K562 (cell line): ENCODE results near the gene MYADM. TPM values are rescaled to one million over a fixed set of nuclear protein-coding genes. Genes with fewer than 3 reads are reported as not detected.

Experiments
- ATAC-seq: fragments of 200-7000 bp; cut with Tn5 transposase; 3 replicates; pipeline ENCODE4 v1.9.1; 2020; ENCODE audit warnings: moderate library complexity
- BruUV-seq: library from RNA; stranded (reverse); fragments of 400-500 nt; replicated peaks from 2 replicates; lab custom pipeline; 2021; lab: Mats Ljungman, UMichigan
- CTCF ChIA-PET: fragments of 300-600 bp; formaldehyde crosslinking; extraction: SDS; loops from one replicate; lab custom pipeline; 2021; ENCODE audit warnings: low intra/inter-chr PET ratio; lab: Yijun Ruan, JAX
- POLR2A ChIA-PET: fragments of 300-600, 350-650 bp; sonication (Branson Sonifier 250); formaldehyde crosslinking; extraction: SDS; loops from one replicate; lab custom pipeline; 2021; ENCODE audit warnings: antibody characterized with exemption, inconsistent platforms; lab: Yijun Ruan, JAX
- DNase-seq, 4 experiments: peaks; one replicate each; pipeline versions ENCODE4 v3.0.0 to v3.0.0-alpha.2; 2011 to 2018; ENCODE audit warnings: low spot score in 3 of 4, mixed read lengths in 3 of 4; ENCODE audit errors: extremely low read depth in 1 of 4
- FAIRE-seq: peaks from 2 replicates; lab custom pipeline; 2011; peaks lifted over from hg19 to GRCh38; lab: Jason Lieb, UNC
- H2AFZ ChIP-seq: 2 replicates; pipeline ENCODE4 v1.6.0; 2011; ENCODE audit warnings: low read depth, low read length, control low read depth, inconsistent platforms
- H3K27ac ChIP-seq: fragments of 200-600 bp; 3 replicates; pipeline ENCODE4 v1.8.0; 2011; ENCODE audit warnings: low read depth, mild to moderate bottlenecking, control low read depth, inconsistent platforms, low read length, moderate library complexity, mixed read lengths; ENCODE audit errors: extremely low read depth
- H3K27me3 ChIP-seq, 2 experiments: fragments of 300-600 bp in 1 of 2; 2 replicates in 1 of 2; 3 replicates in 1 of 2; pipeline versions ENCODE4 v1.6.0 to v1.8.0; 2011; ENCODE audit warnings: inconsistent platforms in 2 of 2, low read length in 2 of 2, mild to moderate bottlenecking in 1 of 2, mixed read lengths in 1 of 2, moderate library complexity in 1 of 2; ENCODE audit not compliant: control insufficient read depth in 2 of 2, insufficient read depth in 2 of 2
- H3K36me3 ChIP-seq: fragments of 300-600 bp; 3 replicates; pipeline ENCODE4 v1.8.0; 2011; ENCODE audit warnings: mild to moderate bottlenecking, low read length, inconsistent platforms; ENCODE audit not compliant: control insufficient read depth, insufficient read depth
- H3K4me1 ChIP-seq, 2 experiments: fragments of 200-600 bp in 1 of 2; replicated peaks in 1 of 2; 2 replicates in 1 of 2; 3 replicates in 1 of 2; pipeline versions ENCODE4 v1.5.1 to v1.8.0; 2011; ENCODE audit warnings: inconsistent platforms in 2 of 2, low read length in 2 of 2, mild to moderate bottlenecking in 1 of 2, mixed read lengths in 1 of 2, moderate library complexity in 1 of 2; ENCODE audit not compliant: control insufficient read depth in 2 of 2, insufficient read depth in 2 of 2
- H3K4me2 ChIP-seq: 2 replicates; pipeline ENCODE4 v1.6.1; 2011; ENCODE audit warnings: low read length, control low read depth, inconsistent platforms, mixed read lengths; ENCODE audit not compliant: insufficient read depth
- H3K4me3 ChIP-seq: fragments of 200-600 bp; sonication (generic), shearing (Covaris generic); 2 replicates; pipeline ENCODE4 v1.5.1; 2016; ENCODE audit warnings: control low read depth, inconsistent platforms
- H3K79me2 ChIP-seq: fragments of 200-600 bp; 3 replicates; pipeline ENCODE4 v1.8.0; 2011; ENCODE audit warnings: low read length, inconsistent platforms; ENCODE audit not compliant: control insufficient read depth, insufficient read depth
- H3K9ac ChIP-seq, 2 experiments: 2 replicates each; pipeline versions ENCODE4 v1.6.0 to v1.6.1; 2011; ENCODE audit warnings: low read depth in 2 of 2, low read length in 2 of 2, control low read depth in 1 of 2, inconsistent platforms in 1 of 2, mild to moderate bottlenecking in 1 of 2, mixed read lengths in 1 of 2; ENCODE audit not compliant: insufficient read depth in 1 of 2
- H3K9me1 ChIP-seq: one replicate; pipeline ENCODE4 v1.6.0; 2011; ENCODE audit warnings: inconsistent platforms, mild to moderate bottlenecking, low read length, moderate library complexity; ENCODE audit not compliant: control insufficient read depth, insufficient read depth
- H3K9me3 ChIP-seq: replicated peaks from 2 replicates; pipeline ENCODE4 v1.5.1; 2011; ENCODE audit warnings: low read depth, low read length, inconsistent platforms; ENCODE audit not compliant: control insufficient read depth, insufficient read depth
- H4K20me1 ChIP-seq: replicated peaks from 2 replicates; pipeline ENCODE4 v1.6.1; 2011; ENCODE audit warnings: low read length, inconsistent platforms, mixed read lengths; ENCODE audit not compliant: control insufficient read depth, insufficient read depth
- KLF16 ChIP-seq: IDR thresholded peaks from 2 replicates; pipeline ENCODE4 v1.6.1; 2016; ENCODE audit warnings: antibody characterized with exemption
- ZKSCAN8 ChIP-seq: fragments of 200-800 bp; sonication (Bioruptor generic); IDR thresholded peaks from 2 replicates; pipeline ENCODE4 v1.6.1; 2016; ENCODE audit warnings: missing genetic modification characterization, missing compliant biosample characterization
- ZNF445 ChIP-seq: fragments of 250-450 bp; sonication (Bioruptor Pico); IDR thresholded peaks from 2 replicates; pipeline ENCODE4 v1.4.0; 2020; ENCODE audit warnings: low read depth, mild to moderate bottlenecking, moderate library complexity
- ZNF696 ChIP-seq: fragments of 250-450 bp; sonication (Bioruptor Pico); conservative IDR thresholded peaks from 2 replicates; pipeline ENCODE4 v1.4.0; 2020; ENCODE audit warnings: mild to moderate bottlenecking, moderate library complexity
- WGBS: fragments of 100-300 bp; shearing (Covaris generic); methylation state at CpG from one replicate; pipeline ENCODE4 v1.1.6; 2016; ENCODE audit warnings: low coverage, mixed read lengths; ENCODE audit not compliant: insufficient coverage; ENCODE audit errors: missing lambda C conversion rate; 5-methylcytosine and 5-hydroxymethylcytosine counted together
- in situ Hi-C: fragments of 300-500 bp; cut with MboI; formaldehyde crosslinking; loops from 4 replicates; pipeline ENCODE4 v1.15.0; 2018; ENCODE audit warnings: inconsistent platforms, mixed read lengths
- intact Hi-C: fragments of 100-400 bp; cut with micrococcal nuclease; formaldehyde crosslinking; loops from 2 replicates; pipeline ENCODE4 v1.14.2; 2022
- polyA plus RNA-seq, 8 experiments: library from polyadenylated mRNA; depleted of rRNA in 4 of 8; stranded (reverse) in 5 of 8; unstranded in 3 of 8; fragments of >200 nt; fragmentation: Nextera tagmentation in 2 of 8; fragmentation: Illumina TruSeq in 1 of 8; extraction: Ambion mirVana in 2 of 8; extraction: Trizol in 1 of 8; gene quantifications; 2 replicates each; pipeline versions ENCODE4 v1.2.1 to v1.2.3, GENCODE V29; 2011 to 2014; ENCODE audit warnings: inconsistent platforms in 1 of 8, missing spikeins in 1 of 8
- total RNA-seq, 7 experiments: library from RNA; depleted of rRNA in 6 of 7; stranded (reverse); fragments of >200 nt in 6 of 7; fragmentation: Illumina TruSeq in 2 of 7; extraction: Trizol in 2 of 7; gene quantifications; 2 replicates each; pipeline versions ENCODE4 v1.2.1 to v1.2.3, GENCODE V29; 2011 to 2021; ENCODE audit warnings: low replicate concordance in 1 of 7
- TF ChIP-seq, protein P1 (sequence below), 2 experiments: fragments of 450-650 bp; IDR thresholded peaks; 2 replicates each; pipeline ENCODE4 v1.6.1; 2016
- TF ChIP-seq, protein P2 (sequence below), 2 experiments: fragments of 450-650 bp in 1 of 2; sonication (generic) in 1 of 2; formaldehyde crosslinking; conservative IDR thresholded peaks; 2 replicates each; pipeline versions ENCODE4 v1.4.0 to v1.8.1; 2020 to 2022; ENCODE audit warnings: mild to moderate bottlenecking in 1 of 2, missing genetic modification reagents in 1 of 2
- TF ChIP-seq, protein P3 (sequence below): fragments of 250-450 bp; sonication (Bioruptor Pico); IDR thresholded peaks from 2 replicates; pipeline ENCODE4 v1.8.0; 2022; ENCODE audit warnings: inconsistent platforms, mild to moderate bottlenecking, moderate library complexity, borderline replicate concordance

Gene MYADM
- total and polyA plus RNA-seq, 9 of the 15 experiments (the other 6 are each of a cell fraction or from before 2014, with no cell fraction given), result 4.5 to 70.3 (median 14.4) TPM

DNA sequence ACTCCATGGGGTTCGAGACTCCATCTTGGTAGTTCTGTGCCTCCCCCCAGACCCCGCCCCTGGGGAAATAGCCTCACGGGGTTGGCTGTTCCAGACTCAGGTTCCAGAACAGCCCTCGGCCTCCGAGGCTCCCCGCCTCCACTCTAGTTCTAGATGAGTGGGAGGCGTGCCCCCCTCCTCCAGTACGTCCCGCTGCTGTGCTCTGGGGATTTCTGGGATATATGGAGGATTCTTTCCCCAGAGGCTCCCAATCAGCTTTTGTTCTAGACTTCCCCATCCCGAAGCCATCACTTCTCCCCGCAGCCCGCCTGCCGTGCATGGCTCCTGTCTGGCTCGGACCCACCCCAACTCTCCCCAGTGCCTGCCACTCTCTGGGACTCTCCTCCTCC is 39.5 kb downstream of the MYADM start:
- in situ Hi-C loops (no loop called here), intact Hi-C loops (loop anchor here (5.0 kb wide), 1 partner anchor 115 kb away; no protein-coding TSS in a partner anchor)
- H2AFZ ChIP-seq, result no peak overlapping the region
- no peaks in the 10 kb centered on the region for H3K79me2 ChIP-seq
- no peak for TF ChIP-seq KLF16
- TF ChIP-seq ZNF696 (CRISPR knock-in tag), result no peak
- TF ChIP-seq, protein P1, sequence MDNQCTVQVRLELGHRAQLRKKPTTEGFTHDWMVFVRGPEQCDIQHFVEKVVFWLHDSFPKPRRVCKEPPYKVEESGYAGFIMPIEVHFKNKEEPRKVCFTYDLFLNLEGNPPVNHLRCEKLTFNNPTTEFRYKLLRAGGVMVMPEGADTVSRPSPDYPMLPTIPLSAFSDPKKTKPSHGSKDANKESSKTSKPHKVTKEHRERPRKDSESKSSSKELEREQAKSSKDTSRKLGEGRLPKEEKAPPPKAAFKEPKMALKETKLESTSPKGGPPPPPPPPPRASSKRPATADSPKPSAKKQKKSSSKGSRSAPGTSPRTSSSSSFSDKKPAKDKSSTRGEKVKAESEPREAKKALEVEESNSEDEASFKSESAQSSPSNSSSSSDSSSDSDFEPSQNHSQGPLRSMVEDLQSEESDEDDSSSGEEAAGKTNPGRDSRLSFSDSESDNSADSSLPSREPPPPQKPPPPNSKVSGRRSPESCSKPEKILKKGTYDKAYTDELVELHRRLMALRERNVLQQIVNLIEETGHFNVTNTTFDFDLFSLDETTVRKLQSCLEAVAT (IDR thresholded peaks at IDR 0.05), result no peak
- TF ChIP-seq, protein P2, sequence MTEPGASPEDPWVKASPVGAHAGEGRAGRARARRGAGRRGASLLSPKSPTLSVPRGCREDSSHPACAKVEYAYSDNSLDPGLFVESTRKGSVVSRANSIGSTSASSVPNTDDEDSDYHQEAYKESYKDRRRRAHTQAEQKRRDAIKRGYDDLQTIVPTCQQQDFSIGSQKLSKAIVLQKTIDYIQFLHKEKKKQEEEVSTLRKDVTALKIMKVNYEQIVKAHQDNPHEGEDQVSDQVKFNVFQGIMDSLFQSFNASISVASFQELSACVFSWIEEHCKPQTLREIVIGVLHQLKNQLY (CRISPR knock-in tag; conservative IDR thresholded peaks at IDR 0.05), result no peak
- TF ChIP-seq, protein P3, sequence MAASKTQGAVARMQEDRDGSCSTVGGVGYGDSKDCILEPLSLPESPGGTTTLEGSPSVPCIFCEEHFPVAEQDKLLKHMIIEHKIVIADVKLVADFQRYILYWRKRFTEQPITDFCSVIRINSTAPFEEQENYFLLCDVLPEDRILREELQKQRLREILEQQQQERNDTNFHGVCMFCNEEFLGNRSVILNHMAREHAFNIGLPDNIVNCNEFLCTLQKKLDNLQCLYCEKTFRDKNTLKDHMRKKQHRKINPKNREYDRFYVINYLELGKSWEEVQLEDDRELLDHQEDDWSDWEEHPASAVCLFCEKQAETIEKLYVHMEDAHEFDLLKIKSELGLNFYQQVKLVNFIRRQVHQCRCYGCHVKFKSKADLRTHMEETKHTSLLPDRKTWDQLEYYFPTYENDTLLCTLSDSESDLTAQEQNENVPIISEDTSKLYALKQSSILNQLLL (CRISPR knock-in tag), result no peak
- TF ChIP-seq ZKSCAN8 (CRISPR knock-in tag), result no peak
- no peak for TF ChIP-seq ZNF445
- no peaks in the 10 kb centered on the region for H3K9me3 ChIP-seq
- FAIRE-seq (no peak), ATAC-seq (no peak), DNase-seq (no peak)
- WGBS, result 6% methylated on average over 13 of the region's 14 CpGs
- no peaks in the 10 kb centered on the region for H3K36me3 ChIP-seq
- ChIA-PET CTCF (no interaction called here), POLR2A (interaction anchor here (0.6 kb wide), 1 partner anchor 30 kb away, joined by 3 read pairs; no protein-coding TSS in a partner anchor)
- no peak overlapping the region for H3K4me2 ChIP-seq
- peaks cover 3% of the 10 kb centered on the region for H3K9me1 ChIP-seq
- H3K4me1 ChIP-seq, result peaks cover 0 to 23% of the 10 kb centered on the region in 2 experiments; a peak in 2 of 5 replicates
- H4K20me1 ChIP-seq, result peaks cover 10% of the 10 kb centered on the region
- no peak overlapping the region for H3K27ac ChIP-seq
- H3K27me3 ChIP-seq, result peaks cover 13 to 49% of the 10 kb centered on the region in 2 experiments; a peak in 3 of 5 replicates
- BruUV-seq, result no TSS peak
- no peak overlapping the region for H3K4me3 ChIP-seq
- H3K9ac ChIP-seq, result no peak overlapping the region
